IMR-90 (cell line): ENCODE measurements around the gene FSTL3. TPM values are rescaled to one million over a fixed set of nuclear protein-coding genes. Genes with fewer than 3 reads are reported as not detected.

Experiments
- ATAC-seq: fragments of 200-7000 bp; cut with Tn5 transposase; 2 replicates; pipeline ENCODE4 v1.9.1; 2020; ENCODE audit warnings: low read depth, mild to moderate bottlenecking, moderate library complexity
- Bru-seq: library from RNA; stranded (reverse); fragments of 400-500 nt; gene quantifications from one replicate; lab custom pipeline; 2021; lab: Mats Ljungman, UMichigan
- BruChase-seq, 2 experiments: library from RNA; stranded (reverse); fragments of 400-500 nt; gene quantifications; one replicate each; lab custom pipeline; 2021; lab: Mats Ljungman, UMichigan
- BruUV-seq: library from RNA; stranded (reverse); fragments of 400-500 nt; replicated peaks from 2 replicates; lab custom pipeline; 2021; lab: Mats Ljungman, UMichigan
- CTCF ChIA-PET: fragments of 300-600 bp; formaldehyde crosslinking; extraction: SDS; loops from one replicate; lab custom pipeline; 2021; ENCODE audit warnings: antibody characterized with exemption; lab: Yijun Ruan, JAX
- POLR2A ChIA-PET: fragments of 300-600 bp; sonication (Branson Sonifier 250); formaldehyde crosslinking; loops from one replicate; lab custom pipeline; 2022; ENCODE audit warnings: antibody characterized with exemption; ENCODE audit not compliant: unreplicated experiment; lab: Charles Lee
- DNase-seq: peaks from one replicate; pipeline ENCODE4 v3.0.0; 2013
- H2AFZ ChIP-seq: replicated peaks from 2 replicates; pipeline ENCODE3; 2013; ENCODE audit warnings: low read length, mild to moderate bottlenecking; ENCODE audit not compliant: poor library complexity
- H2AK5ac ChIP-seq: 2 replicates; pipeline ENCODE4 v1.6.1; 2013; ENCODE audit warnings: low read depth, low read length, inconsistent platforms
- H2AK9ac ChIP-seq: replicated peaks from 2 replicates; pipeline ENCODE3; 2013; ENCODE audit warnings: mild to moderate bottlenecking, low read depth, low read length, moderate library complexity; ENCODE audit not compliant: poor library complexity
- H2BK120ac ChIP-seq: 2 replicates; pipeline ENCODE4 v1.6.1; 2013; ENCODE audit warnings: low read depth, low read length, inconsistent platforms
- H2BK15ac ChIP-seq: 3 replicates; pipeline ENCODE4 v1.6.1; 2013; ENCODE audit warnings: low read depth, low read length, inconsistent platforms
- H2BK20ac ChIP-seq: 2 replicates; pipeline ENCODE4 v1.6.1; 2013; ENCODE audit warnings: low read depth, mild to moderate bottlenecking, inconsistent platforms, low read length, moderate library complexity
- H2BK5ac ChIP-seq: 2 replicates; pipeline ENCODE4 v1.6.1; 2013; ENCODE audit warnings: mild to moderate bottlenecking, low read depth, low read length, inconsistent platforms; ENCODE audit not compliant: poor library complexity, severe bottlenecking
- H3K14ac ChIP-seq: replicated peaks from 2 replicates; pipeline ENCODE4 v1.6.1; 2013; ENCODE audit warnings: low read depth, low read length, inconsistent platforms
- H3K18ac ChIP-seq: 2 replicates; pipeline ENCODE4 v1.6.1; 2013; ENCODE audit warnings: low read depth, low read length, control low read depth
- H3K23ac ChIP-seq: 2 replicates; pipeline ENCODE4 v1.6.1; 2013; ENCODE audit warnings: low read depth, low read length, inconsistent platforms
- H3K27ac ChIP-seq: 2 replicates; pipeline ENCODE4 v1.5.1; 2013; ENCODE audit warnings: mild to moderate bottlenecking, control low read depth, low read length; ENCODE audit not compliant: insufficient read depth
- H3K27me3 ChIP-seq: 2 replicates; pipeline ENCODE4 v1.6.1; 2013; ENCODE audit warnings: low read length; ENCODE audit not compliant: control insufficient read depth, insufficient read depth
- H3K36me3 ChIP-seq: 2 replicates; pipeline ENCODE4 v1.6.1; 2013; ENCODE audit warnings: low read length, mixed read lengths; ENCODE audit not compliant: control insufficient read depth, insufficient read depth
- H3K4ac ChIP-seq: 2 replicates; pipeline ENCODE4 v1.6.1; 2013; ENCODE audit warnings: low read depth, low read length, inconsistent platforms
- H3K4me1 ChIP-seq: 2 replicates; pipeline ENCODE4 v1.6.1; 2013; ENCODE audit warnings: low read length, mixed read lengths; ENCODE audit not compliant: control insufficient read depth, insufficient read depth
- H3K4me2 ChIP-seq: 2 replicates; pipeline ENCODE4 v1.6.1; 2013; ENCODE audit warnings: low read depth, mild to moderate bottlenecking, control low read depth, low read length, moderate library complexity
- H3K4me3 ChIP-seq: 2 replicates; pipeline ENCODE4 v1.5.1; 2013; ENCODE audit warnings: low read depth, mild to moderate bottlenecking, control low read depth, low read length, moderate library complexity; ENCODE audit not compliant: insufficient read depth
- H3K56ac ChIP-seq: 2 replicates; pipeline ENCODE4 v1.6.1; 2013; ENCODE audit warnings: low read length, inconsistent platforms; ENCODE audit not compliant: insufficient read depth; ENCODE audit errors: extremely low read depth
- H3K79me1 ChIP-seq, 2 experiments: 2 replicates each; pipeline ENCODE4 v1.6.1; 2013; ENCODE audit warnings: low read length in 2 of 2, inconsistent platforms in 1 of 2, low read depth in 1 of 2
- H3K9ac ChIP-seq: 2 replicates; pipeline ENCODE4 v1.6.1; 2013; ENCODE audit warnings: low read depth, low read length, control low read depth
- H3K9me1 ChIP-seq: 2 replicates; pipeline ENCODE4 v1.6.1; 2013; ENCODE audit warnings: low read length, inconsistent platforms; ENCODE audit not compliant: insufficient read depth
- H3K9me3 ChIP-seq: 2 replicates; pipeline ENCODE4 v1.6.1; 2013; ENCODE audit warnings: low read length; ENCODE audit not compliant: control insufficient read depth, insufficient read depth
- H4K20me1 ChIP-seq: 2 replicates; pipeline ENCODE4 v1.6.1; 2013; ENCODE audit warnings: low read length, inconsistent platforms; ENCODE audit not compliant: insufficient read depth
- H4K5ac ChIP-seq: 2 replicates; pipeline ENCODE4 v1.6.1; 2013; ENCODE audit warnings: mild to moderate bottlenecking, low read depth, low read length, control low read depth
- H4K8ac ChIP-seq, 2 experiments: 2 replicates each; pipeline ENCODE4 v1.6.1; 2013; ENCODE audit warnings: low read depth in 2 of 2, low read length in 2 of 2, control low read depth in 1 of 2, inconsistent platforms in 1 of 2
- H4K91ac ChIP-seq: 2 replicates; pipeline ENCODE4 v1.6.1; 2013; ENCODE audit warnings: low read depth, low read length, inconsistent platforms; ENCODE audit not compliant: insufficient read depth
- BHLHE40 ChIP-seq: fragments of 150-350 bp; IDR thresholded peaks from 2 replicates; pipeline ENCODE4 v1.6.1; 2016; ENCODE audit warnings: mild to moderate bottlenecking, low read depth, low read length
- CHD1 ChIP-seq: IDR thresholded peaks from 2 replicates; pipeline ENCODE4 v1.6.1; 2012; ENCODE audit warnings: low read depth, low read length, improper control_type of control experiment
- CTCF ChIP-seq: conservative IDR thresholded peaks from 2 replicates; pipeline ENCODE4 v1.5.1; 2012; ENCODE audit warnings: mild to moderate bottlenecking, low read depth, low read length, improper control_type of control experiment
- FOS ChIP-seq: fragments of 150-350 bp; IDR thresholded peaks from 2 replicates; pipeline ENCODE4 v1.6.1; 2016; ENCODE audit warnings: low read depth, low read length
- MAFK ChIP-seq: IDR thresholded peaks from 2 replicates; pipeline ENCODE4 v1.6.1; 2012; ENCODE audit warnings: low read depth, low read length, improper control_type of control experiment
- MAZ ChIP-seq: IDR thresholded peaks from 2 replicates; pipeline ENCODE4 v1.6.1; 2012; ENCODE audit warnings: low read depth, mild to moderate bottlenecking, low read length, improper control_type of control experiment, moderate library complexity, borderline replicate concordance
- MXI1 ChIP-seq: IDR thresholded peaks from 2 replicates; pipeline ENCODE4 v1.6.1; 2012; ENCODE audit warnings: low read depth, mild to moderate bottlenecking, low read length, moderate library complexity, borderline replicate concordance
- NFE2L2 ChIP-seq: fragments of 150-350 bp; IDR thresholded peaks from 2 replicates; pipeline ENCODE4 v1.6.1; 2016; ENCODE audit warnings: low read depth, mild to moderate bottlenecking, low read length
- POLR2A ChIP-seq: IDR thresholded peaks from 2 replicates; pipeline ENCODE4 v1.6.1; 2012; ENCODE audit warnings: mild to moderate bottlenecking, low read depth, low read length
- RAD21 ChIP-seq: IDR thresholded peaks from 2 replicates; pipeline ENCODE4 v1.6.1; 2012; ENCODE audit warnings: low read length, improper control_type of control experiment
- RCOR1 ChIP-seq: IDR thresholded peaks from 2 replicates; pipeline ENCODE4 v1.6.1; 2012; ENCODE audit warnings: mild to moderate bottlenecking, low read length, improper control_type of control experiment; ENCODE audit not compliant: insufficient replicate concordance
- RFX5 ChIP-seq: IDR thresholded peaks from 2 replicates; pipeline ENCODE4 v1.8.0; 2012; ENCODE audit warnings: low read depth, mild to moderate bottlenecking, low read length, moderate library complexity
- SMC3 ChIP-seq: fragments of 150-350 bp; IDR thresholded peaks from 2 replicates; pipeline ENCODE4 v1.6.1; 2016; ENCODE audit warnings: low read depth, mild to moderate bottlenecking, antibody characterized with exemption, low read length, moderate library complexity
- WGBS, 2 experiments: methylation state at CpG; one replicate each; pipeline versions ENCODE4 v1.1.5 to v1.1.7; 2013; ENCODE audit warnings: missing lambda C conversion rate in 2 of 2; ENCODE audit not compliant: insufficient read length in 1 of 2; ENCODE audit errors: extremely low coverage in 2 of 2; 5-methylcytosine and 5-hydroxymethylcytosine counted together
- dilution Hi-C: fragments of 300-500 bp; cut with HindIII; formaldehyde crosslinking; loops from one replicate; pipeline ENCODE4 v1.14.3; 2018; ENCODE audit warnings: low sequenced_read_pairs; ENCODE audit not compliant: unreplicated experiment
- in situ Hi-C: fragments of 300-500 bp; cut with MboI; formaldehyde crosslinking; loops from 3 replicates; pipeline ENCODE4 v1.14.3; 2019; ENCODE audit warnings: low sequenced_read_pairs, inconsistent platforms, mixed read lengths
- intact Hi-C: fragments of 100-400 bp; cut with micrococcal nuclease; formaldehyde crosslinking; loops from 2 replicates; pipeline ENCODE4 v1.10.0; 2022
- long read RNA-seq: library from polyadenylated mRNA; unstranded; transcript quantifications from one replicate; pipeline ENCODE4 v2.0.0, GENCODE V29; 2021; ENCODE audit not compliant: unreplicated experiment
- polyA plus RNA-seq, 3 experiments: library from polyadenylated mRNA; depleted of rRNA; stranded (reverse); fragments of >200 nt; gene quantifications; 2 replicates each; pipeline ENCODE4 v1.2.3, GENCODE V29; 2012; ENCODE audit warnings: low replicate concordance in 1 of 3
- total RNA-seq: library from RNA; depleted of rRNA; stranded (reverse); fragments of >200 nt; gene quantifications from 2 replicates; pipeline ENCODE4 v1.2.3, GENCODE V29; 2012; rRNA removed
- TF ChIP-seq, protein P1 (sequence below): fragments of 150-350 bp; IDR thresholded peaks from 2 replicates; pipeline ENCODE4 v1.6.1; 2017; ENCODE audit warnings: mild to moderate bottlenecking, antibody characterized with exemption, low read length, low read depth

Gene FSTL3
- total RNA-seq = 32.3 and 39.4 TPM in 2 replicates
- polyA plus RNA-seq (2012; rRNA removed) = 76.9 and 107 TPM in 2 replicates
- 42.3 and 113 TPM in 2 replicates for polyA plus RNA-seq (2012; cell fraction: cytosol; rRNA removed)
- polyA plus RNA-seq (2012; cell fraction: nucleus; rRNA removed; ENCODE audit: low replicate concordance) = 262 and 579 TPM in 2 replicates
- percentile 62 among the genes with signal in this experiment for Bru-seq, nascent RNA
- percentile 73 among the genes with signal in this experiment for BruChase-seq, experiment 1, labeled RNA remaining after a 6-hour chase
- percentile 68 among the genes with signal in this experiment for BruChase-seq, experiment 2, labeled RNA remaining after a 2-hour chase
- long read RNA-seq, transcript FSTL3-201 (5 exons, 2,542 nt) = major isoform, 30 of 91 reads
- long read RNA-seq, partial matches to known transcripts = 12 of 91 reads
- long read RNA-seq, other reads (novel, unspliced or antisense) = 48 of 91 reads

- no peaks in the 10 kb centered on the region for H3K9me3 ChIP-seq
- CTCF ChIA-PET = no interaction called here
- H3K27me3 ChIP-seq = no peaks in the 10 kb centered on the region
- peak within 1 kb of the TSS; percentile 88 for H2BK120ac ChIP-seq
- WGBS, 2 experiments = 4% methylated on average over 30 of the region's 63 CpGs; no CpG with 5 or more reads in 1 of the 2 experiments
- BruUV-seq = no TSS peak
- ATAC-seq (no peak), DNase-seq (no peak)
- H4K8ac ChIP-seq = peak within 1 kb of the TSS; percentile 84 to 98
- peak within 1 kb of the TSS; percentile 89 for H2BK5ac ChIP-seq
- H3K9me1 ChIP-seq = peaks cover 12% of the 10 kb centered on the region
- in situ Hi-C loops = no loop called here
- H4K5ac ChIP-seq = peak within 1 kb of the TSS; percentile 84
- H3K56ac ChIP-seq = peak within 1 kb of the TSS; percentile 94
- H3K18ac ChIP-seq = peak within 1 kb of the TSS; percentile 58
- intact Hi-C loops = no loop called here
- peak within 1 kb of the TSS; percentile 80 for H2BK20ac ChIP-seq
- H3K4me2 ChIP-seq = peak within 1 kb of the TSS; percentile 88
- peak within 1 kb of the TSS; percentile 97 for H4K91ac ChIP-seq
- H4K20me1 ChIP-seq = peaks cover 15% of the 10 kb centered on the region
- peak within 1 kb of the TSS; percentile 90 for H3K9ac ChIP-seq
- peak within 1 kb of the TSS; percentile 99 for H2AK9ac ChIP-seq
- H3K4ac ChIP-seq = peak within 1 kb of the TSS; percentile 90
- peak within 1 kb of the TSS; percentile 78 for H3K27ac ChIP-seq
- H3K23ac ChIP-seq = peak within 1 kb of the TSS; percentile 97
- H3K4me3 ChIP-seq = peak within 1 kb of the TSS; percentile 81
- H3K36me3 ChIP-seq = no peaks in the 10 kb centered on the region; the same call in 1 of the 2 replicates
- POLR2A ChIA-PET = interaction anchor here (0.7 kb wide), 2 partner anchors 76 to 280 kb away, joined by 3 read pairs; no protein-coding TSS in a partner anchor
- H3K4me1 ChIP-seq = peaks cover 22% of the 10 kb centered on the region
- H2AFZ ChIP-seq = peak within 1 kb of the TSS; percentile 92
- dilution Hi-C loops = no loop called here
- peak within 1 kb of the TSS; percentile 99 for H2AK5ac ChIP-seq
- peaks cover 13 to 42% of the 10 kb centered on the region in 2 experiments; a peak in 3 of 4 replicates for H3K79me1 ChIP-seq
- peak within 1 kb of the TSS; percentile 97 for H3K14ac ChIP-seq
- peak within 1 kb of the TSS; percentile 81; the same call in 2 of the 3 replicates for H2BK15ac ChIP-seq
- TF ChIP-seq CHD1 (no peak), POLR2A (peak; percentile 91), BHLHE40 (no peak), SMC3 (no peak), CTCF (no peak), MAFK (no peak), FOS (no peak), RAD21 (no peak), RCOR1 (no peak), MAZ (peak; percentile 19; the same call in 1 of the 2 replicates), RFX5 (no peak), NFE2L2 (no peak), MXI1 (no peak)
- TF ChIP-seq, protein P1, sequence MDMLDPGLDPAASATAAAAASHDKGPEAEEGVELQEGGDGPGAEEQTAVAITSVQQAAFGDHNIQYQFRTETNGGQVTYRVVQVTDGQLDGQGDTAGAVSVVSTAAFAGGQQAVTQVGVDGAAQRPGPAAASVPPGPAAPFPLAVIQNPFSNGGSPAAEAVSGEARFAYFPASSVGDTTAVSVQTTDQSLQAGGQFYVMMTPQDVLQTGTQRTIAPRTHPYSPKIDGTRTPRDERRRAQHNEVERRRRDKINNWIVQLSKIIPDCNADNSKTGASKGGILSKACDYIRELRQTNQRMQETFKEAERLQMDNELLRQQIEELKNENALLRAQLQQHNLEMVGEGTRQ = no peak
These were observed at the start of gene FSTL3 for GRCh38 chr19:676339-677105. Gene FSTL3, plus strand, starts transcription at chr19:676392. Its CDS starts 32 bp downstream, at chr19:676424.
